SIG-M5 treated with dmso at 0.1 percent for 504 hours (cell line): Measurements from ENCODE around the gene KYNU.
"Not testable (repeated sequence)": the region's sequence is repeated elsewhere in the genome, so short reads cannot be mapped to it uniquely, and the experiment has no call there.

Source experiments
- DNase-seq: peaks from one replicate; lab custom pipeline; 2025; ENCODE audit not compliant: unreplicated experiment; lab: John Stamatoyannopoulos, UW

Gene KYNU

DNA sequence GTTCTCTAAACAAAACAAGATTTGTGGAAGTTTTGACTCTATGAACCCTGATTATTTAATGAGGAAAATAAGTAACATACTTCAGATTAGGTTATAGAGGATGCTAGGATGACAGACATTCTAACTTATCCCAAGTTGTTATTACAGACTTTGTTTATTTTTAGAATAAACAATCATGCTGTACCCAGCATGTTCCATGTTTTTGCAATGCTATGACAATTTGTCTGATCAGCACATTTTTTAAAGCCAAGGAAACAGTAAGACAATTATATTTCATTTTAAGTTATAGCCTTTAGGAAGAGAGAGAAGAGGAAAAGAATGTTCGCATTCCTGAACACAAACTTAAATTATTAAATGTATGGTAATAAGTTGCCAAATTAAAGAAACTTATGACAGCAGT lies 119.8 kb downstream of the KYNU start:
- no peak for DNase-seq

DNA sequence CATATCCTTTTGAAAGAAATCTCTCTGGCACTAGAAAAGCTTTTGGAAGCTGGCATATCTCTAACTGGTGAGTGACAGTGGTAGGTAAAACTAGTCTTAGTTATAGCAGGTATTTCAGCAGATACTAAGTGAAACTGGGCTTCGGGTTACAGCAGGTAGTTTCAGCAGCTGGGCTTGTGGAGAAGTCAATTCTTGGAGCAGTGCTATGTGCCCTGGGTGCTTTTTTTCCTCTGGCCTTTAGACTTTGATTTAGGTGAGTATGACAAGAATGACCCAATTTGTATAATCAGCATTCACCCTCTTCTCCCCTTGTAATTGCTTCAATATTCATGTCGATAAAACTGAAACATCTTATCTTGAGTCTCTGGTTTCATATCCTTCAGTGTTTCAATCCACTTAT lies 123.1 kb downstream of the KYNU start:
- DNase-seq, result no peak

DNA sequence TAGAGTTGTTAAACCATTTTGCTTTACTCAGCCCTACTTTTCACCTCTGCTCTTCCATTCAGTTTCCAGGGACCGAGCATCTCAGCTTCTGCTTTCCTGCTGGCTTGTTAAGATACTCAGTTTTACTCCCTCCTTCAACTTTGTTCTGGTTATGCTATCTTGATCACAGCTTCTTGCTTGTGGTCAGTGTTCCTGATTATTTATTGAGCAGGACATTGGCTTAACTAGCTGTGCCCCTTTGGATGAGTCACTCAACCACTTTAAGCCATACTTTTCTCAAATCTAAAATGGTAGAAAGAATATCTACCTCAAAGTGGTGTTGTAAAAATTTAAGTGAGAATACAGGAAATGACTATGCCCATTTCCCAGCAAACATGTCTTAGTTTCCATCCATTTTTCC lies 124.0 kb downstream of the KYNU start:
- DNase-seq, result no peak

DNA sequence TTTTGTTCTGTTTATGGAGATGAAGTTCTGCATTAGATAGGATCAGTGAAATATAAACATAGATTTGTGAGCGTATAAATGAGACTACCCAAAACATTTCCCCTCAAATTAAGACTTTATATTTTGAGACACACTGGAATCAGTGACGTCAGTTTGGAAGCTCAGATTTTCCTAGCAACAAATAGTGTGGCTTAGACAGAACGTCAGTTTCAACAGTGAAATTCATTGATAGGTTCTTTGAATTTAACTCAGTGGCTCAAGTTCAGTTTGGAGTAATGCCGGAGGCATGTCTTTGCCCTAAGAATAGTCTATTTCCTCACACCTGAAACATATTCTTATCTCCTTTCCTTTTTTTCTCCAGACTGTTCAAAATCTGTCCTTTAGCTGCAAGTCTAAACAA lies 138.2 kb downstream of the KYNU start:
- DNase-seq, result no peak

DNA sequence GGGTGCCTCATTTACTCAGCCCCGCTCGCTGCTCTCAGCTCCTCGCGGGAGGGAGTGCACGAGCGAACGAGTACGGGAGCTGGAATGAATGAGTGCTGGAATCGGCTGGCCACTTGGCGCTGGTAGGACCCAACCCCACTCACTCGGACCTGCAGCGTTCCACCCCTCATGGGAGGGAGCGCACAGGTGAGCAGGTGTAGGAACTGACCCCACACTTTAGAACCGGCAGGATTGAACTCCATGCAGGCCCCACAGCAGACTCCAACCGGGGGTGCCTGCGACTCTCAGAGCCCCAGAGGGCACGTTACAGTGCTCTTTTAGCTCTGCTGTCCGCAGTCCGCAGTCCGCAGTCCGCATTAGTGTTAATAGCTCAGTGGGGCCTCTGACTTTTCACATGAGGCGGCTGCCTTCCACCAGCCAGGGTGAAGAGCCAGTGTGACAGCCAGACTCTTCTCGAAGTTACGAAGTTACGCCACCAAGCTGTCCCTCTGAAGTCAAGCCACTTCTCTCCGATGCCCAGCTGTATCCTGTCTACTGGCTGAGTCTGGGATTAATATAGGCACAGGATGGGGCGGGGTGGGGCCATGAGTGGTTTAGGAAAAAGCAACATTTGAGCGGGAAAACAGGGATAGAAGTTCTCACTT lies 149.1 kb downstream of the KYNU start:
- DNase-seq, result no peak

DNA sequence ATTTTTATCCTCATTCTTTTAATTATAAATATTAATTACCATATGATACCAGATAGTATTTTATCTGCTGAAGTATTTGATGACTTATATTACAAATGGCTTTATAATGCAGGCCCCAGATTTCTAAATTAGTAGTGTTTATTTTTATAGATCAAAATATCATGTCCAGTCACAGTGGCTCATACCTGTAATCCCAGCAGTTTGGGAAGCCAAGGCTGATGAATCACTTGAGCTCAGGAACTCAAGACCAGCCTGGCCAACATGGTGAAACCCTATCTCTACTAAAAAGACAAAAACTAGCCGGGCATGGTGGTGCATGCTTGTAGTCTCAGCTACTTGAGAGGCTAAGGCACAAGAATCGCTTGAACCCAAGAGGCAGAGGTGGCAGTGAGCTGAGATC lies 151.7 kb downstream of the KYNU start:
- DNase-seq, result no peak

DNA sequence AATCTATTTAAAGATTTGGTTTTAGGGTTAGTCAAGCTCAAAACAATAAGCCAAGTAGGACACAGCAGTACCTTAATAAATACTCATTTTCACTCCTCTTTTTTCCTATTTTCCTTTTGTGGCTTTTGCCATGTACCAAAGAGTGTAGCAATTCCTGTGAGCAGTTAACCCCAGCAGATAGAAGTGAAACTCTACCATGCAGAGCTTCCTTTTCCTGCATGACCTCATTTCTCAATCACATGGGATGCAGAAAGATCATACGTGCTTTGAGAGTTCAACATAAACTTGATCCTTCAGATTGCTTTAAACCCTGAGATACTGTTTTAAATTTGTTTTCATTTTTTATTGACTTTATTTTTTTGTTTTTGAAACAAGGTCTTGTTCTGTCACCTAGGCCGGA lies 152.7 kb downstream of the KYNU start:
- DNase-seq, result peak; percentile 94

DNA sequence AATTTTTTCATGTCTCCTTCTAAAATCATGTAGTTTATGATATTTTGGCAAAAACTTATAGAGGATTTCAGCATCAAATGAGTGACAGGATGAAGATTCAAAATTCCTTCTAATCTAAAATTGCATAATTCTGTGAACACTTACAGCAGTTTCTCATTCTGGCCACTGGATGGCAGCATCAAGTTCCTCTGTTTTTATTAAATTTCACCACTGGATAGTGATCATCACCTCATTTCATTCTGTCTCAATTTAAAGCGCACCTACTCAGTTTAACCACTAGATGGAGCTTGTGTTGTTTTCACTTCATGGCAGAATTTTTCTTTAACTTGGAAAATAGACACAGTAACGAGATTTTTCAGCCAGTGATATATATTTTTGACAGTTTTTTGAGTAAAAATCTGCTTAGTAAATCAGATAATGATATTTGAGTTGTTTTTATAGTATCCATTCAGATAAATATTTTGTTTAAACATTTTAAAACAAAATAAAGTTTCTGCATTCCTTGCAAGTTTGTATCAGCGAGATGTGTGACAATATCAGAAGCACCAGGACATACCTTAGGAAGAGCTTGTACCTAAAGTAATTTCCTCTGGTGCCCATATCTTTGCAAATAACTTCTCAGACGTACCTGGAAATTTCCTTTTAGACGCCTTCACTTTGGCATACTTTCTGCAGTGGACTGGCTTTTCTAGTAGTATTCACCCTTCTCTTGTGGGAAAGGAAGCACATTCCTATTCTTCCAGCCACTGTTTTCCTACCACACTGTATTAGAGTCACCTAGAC lies 157.0 kb downstream of the KYNU start:
- DNase-seq, result peak; percentile 96

DNA sequence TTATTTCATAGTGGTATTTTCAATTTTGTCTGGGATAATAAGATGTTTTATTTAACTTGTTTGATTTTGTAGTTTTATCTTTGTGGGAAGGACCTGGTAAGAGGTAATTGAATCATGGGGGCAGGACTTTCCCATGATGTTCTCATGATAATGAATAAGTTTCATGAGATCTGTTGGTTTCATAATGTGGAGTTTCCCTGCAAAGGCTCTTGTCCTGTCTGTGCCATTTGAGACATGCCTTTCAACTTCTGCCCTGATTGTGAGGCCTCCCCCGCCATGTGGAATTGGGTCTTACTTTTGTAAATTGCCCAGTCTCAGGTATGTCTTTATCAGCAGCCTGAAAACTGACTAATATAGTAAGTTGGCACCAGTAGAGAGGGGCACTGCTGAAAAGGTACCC lies 174.0 kb downstream of the KYNU start:
- no peak for DNase-seq

DNA sequence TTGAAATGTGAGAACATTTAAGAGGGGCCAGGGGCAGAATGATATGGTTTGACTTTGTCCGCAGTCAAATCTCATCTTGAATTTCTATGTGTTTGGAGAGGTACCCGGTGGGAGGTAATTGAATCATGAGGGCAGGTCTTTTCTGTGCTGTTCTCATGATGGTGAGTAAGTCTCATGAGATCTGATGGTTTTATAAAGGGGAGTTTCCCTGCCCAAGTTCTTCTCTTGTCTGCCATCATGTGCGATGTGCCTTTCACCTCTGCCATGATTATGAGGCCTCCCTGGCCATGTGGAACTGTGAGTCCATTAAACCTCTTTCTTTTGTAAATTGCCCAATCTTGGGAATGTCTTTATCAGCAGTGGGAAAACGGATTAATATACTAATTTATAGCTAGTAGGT lies 176.0 kb downstream of the KYNU start:
- not testable (repeated sequence) for DNase-seq

DNA sequence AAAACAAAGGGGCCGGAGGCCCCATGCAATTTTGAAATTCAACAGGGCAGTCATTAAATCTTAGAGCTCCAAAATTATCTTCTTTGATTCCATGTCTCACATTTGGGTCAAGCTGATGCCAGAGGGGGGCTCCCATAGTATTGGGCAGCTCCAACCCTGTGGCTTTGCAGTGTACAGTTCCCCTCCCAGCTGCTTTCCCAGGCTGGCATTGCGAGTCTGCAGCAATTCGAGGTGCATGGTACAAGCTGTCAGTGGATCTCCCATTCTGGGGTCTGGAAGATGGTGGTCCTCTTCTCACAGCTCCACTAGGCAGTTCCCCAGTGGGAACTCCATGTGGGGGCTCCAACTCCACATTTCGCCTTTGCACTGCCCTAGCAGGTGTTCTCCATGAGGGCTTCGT lies 179.1 kb downstream of the KYNU start:
- no peak for DNase-seq

DNA sequence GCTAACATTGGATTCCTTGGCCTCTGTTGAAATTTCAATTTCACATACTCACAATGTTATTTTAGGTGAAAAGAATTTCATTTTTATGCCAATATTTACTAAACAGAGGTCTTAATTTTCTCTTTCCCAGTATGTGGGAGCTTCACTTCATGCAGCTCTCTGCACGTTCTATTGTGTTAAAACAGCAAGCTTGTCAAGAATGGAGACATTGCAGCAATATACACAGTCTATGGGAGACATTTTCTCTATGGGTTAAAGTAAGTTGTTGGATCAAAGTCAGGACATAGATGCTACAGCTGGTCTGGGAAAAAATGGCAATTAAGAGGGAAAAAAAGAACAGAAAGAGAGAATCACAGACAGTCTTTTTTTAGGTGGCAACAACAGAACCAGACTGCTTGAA lies 181.4 kb downstream of the KYNU start:
- DNase-seq, result no peak

DNA sequence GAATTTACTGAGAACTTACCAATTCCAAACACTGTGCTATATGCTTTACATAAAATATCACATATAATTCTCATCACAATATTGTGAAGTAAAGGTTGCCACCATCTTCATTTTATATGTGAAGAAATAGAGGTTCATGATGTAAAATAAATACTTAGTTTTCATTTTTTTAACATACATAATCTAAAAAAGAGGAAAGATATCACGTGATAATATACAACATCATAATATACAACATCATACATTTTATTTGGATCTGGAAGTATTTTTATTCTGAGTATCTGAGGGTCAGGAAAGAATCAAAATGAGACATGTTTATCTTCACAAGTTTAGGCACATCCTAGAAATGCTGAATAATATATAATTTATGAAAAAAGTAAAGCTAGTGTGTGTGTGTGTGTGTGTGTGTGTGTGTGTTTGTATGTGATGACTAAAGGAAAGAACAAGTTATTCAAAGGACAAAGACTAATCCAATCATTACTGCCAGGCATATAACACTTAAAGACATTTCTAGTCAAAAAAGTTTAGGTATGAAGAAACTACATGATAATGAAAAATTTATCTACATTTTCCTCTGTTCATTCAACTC lies 186.2 kb downstream of the KYNU start:
- DNase-seq, result no peak

DNA sequence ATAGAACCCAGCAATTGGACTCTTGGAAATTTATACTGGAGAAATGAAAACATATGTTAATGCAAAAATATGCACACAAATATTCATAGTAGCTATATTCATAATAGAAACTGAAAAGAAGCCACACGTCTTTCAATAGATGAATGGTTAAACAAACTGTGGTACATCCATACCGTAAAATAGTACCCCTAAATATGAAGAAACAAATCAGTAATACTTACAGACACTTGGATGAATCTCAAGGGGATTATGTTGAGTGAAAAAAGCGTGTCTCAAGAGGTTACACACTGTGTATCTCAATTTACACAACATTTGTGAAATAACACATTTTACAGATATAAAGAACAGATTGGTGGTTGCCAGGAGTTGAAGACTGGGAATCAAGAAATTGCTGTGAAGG lies 190.6 kb downstream of the KYNU start:
- DNase-seq, result no peak

DNA sequence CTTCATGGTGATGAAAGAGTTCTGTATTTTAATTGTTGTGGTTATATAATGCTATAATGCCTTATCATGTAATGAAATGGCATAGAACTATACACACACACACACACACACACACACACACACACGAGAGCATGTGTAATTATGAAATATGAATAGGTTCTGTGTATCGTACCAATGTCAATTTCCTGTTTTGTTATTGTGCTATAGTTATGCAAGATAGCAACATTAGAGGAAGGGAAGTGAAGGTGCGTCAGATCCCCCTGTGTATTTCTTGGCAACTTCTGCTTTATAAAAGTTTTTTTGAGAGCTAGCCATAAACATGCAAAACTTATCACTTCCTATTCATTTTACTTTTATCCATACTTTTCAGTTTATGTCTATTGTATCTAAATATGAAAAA lies 191.0 kb downstream of the KYNU start:
- DNase-seq, result peak; percentile 74

DNA sequence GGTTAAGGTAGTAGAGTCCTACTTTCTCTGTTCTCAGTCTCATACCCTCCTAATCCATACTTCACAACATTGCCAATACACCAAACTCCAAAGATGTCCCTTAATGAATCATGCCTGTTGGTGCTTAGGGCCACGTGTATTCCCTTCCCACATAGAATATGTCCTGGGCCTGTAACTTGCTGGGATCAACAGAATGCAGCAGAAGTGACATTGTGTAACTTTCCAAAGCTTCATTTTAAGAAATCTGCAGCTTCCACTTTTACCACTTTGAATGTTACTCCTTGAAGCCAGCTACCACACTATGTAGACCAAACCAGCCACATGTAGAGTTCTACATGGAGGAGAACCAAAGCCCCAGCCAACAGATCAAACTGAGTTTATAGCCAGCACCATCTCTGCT lies 193.2 kb downstream of the KYNU start:
- no peak for DNase-seq

DNA sequence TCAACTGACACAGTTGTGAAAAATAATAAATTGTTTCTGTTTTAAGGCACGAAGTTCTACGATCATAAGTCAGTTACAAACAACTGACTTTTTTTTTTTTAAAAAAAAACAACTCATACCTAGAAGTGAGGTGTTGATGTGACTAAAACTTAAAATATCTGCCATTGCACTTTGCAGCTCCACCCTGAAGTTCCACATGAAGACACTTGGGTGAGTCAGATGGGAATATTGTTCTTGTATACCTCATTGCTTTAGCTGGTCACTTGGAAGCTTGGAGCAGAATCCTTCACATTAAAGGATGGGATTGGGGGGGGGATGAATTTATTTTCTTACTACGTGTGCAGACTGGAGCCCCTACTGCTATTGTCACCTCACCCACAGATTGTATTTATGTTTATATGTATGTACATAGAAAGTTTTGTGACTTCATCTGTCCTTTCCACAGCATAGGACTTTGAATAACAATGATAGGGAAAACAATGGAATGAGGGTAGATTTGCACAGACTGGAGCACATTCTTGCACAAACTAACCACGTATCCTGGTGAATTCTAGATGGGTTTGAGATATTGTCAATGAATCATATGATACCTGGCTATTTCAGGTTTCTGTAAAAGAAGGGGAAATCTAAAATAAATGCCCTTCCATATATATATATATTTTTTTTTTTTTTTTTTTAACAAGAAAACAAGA lies 193.9 kb downstream of the KYNU start:
- no peak for DNase-seq

DNA sequence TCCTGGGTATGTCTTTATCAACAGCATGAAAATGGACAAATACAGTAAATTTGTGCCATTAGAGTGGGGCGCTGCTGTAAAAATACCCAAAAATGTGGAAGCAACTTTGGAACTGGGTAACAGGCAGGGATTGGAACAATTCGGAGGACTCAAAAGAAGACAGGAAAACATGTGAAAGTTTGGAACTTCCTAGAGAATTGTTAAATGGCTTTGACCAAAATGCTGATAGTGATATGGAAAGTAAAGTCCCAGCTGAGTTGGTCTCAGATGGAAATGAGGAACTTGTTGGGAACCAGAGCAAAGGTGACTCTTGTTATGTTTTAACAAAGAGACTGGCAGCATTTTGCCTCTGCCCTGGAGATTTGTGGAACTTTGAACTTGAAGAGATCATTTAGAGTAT lies 197.4 kb downstream of the KYNU start:
- DNase-seq, result not testable (repeated sequence)

DNA sequence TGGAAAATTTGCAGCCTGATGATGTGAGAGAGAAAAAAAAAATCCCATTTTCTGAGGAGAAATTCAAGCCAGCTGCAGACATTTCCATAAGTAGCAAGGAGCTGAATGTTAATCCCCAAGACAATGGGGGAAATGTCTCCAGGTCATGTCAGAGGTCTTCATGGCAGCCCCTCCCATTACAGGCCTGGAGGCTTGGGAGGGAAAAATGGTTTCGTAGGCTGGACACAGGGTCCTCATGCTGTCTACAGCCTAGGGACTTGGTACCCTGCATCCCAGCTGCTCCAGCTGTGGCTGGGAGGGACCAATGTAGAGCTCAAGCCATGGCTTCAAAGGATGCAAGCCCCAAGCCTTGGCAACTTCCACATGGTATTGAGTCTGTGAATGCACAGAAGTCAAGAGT lies 198.2 kb downstream of the KYNU start:
- DNase-seq, result no peak

DNA sequence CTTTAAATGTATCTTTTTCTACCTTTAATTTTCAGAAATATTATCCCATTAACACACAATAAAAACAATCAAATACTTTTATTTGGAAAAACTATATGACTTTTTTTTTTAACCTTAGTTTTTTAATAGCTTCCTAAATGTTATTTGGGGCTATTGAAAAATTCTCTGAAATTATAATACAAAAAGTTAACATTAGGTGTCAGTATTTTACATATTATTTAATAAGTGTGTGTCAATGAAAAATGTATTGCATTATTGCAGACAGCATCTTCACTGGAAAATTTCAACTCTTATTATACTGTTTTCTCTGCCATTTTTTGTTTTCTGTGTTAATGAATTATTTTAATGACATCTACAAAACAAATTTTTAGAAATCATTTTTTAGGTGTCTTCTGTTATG lies 200.6 kb downstream of the KYNU start:
- no peak for DNase-seq

DNA sequence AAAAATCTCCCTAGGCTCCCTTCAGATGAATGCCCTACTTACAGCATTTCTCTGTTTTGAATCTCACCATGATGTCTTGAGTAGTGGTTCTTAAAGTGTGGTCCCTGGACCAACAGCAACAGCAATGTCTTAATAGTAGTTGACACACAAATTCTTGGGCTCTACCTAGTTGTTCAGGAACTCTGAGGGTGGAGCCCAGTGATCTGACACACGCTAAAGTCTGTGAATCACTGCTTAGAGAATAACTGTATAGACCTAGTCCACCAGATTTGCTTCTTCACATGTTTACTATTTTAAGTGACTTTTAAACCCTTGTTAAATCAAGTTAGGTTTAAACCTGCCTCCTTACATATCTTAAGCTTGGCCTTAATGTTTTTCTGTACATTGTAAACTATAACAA lies 204.2 kb downstream of the KYNU start:
- no peak for DNase-seq

DNA sequence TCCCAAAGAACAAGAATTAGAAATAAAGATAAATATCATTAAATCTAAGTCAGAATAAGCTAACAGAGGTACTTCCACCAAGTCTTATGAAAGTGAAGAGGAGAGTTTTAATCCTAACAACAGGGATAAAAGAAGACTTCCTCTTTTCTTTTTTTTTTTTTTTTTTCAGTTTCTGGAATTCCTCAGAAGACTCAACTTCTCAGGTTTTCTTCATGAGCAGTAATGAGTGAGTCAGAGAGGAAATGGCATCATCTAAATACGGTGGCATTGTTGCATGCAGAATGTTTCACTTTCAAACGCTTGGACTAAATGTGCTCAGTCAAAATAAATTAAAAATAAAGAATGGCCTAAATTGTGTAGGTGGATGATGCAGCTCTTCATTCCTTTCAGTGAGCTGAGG lies 206.2 kb downstream of the KYNU start:
- peak; percentile 67 for DNase-seq
